Measurements from ENCODE around the gene CATSPER3.
"Not testable (repeated sequence)": the region's sequence is repeated elsewhere in the genome, so short reads cannot be mapped to it uniquely, and the experiment has no call there.

The CATSPER3 gene

DNA sequence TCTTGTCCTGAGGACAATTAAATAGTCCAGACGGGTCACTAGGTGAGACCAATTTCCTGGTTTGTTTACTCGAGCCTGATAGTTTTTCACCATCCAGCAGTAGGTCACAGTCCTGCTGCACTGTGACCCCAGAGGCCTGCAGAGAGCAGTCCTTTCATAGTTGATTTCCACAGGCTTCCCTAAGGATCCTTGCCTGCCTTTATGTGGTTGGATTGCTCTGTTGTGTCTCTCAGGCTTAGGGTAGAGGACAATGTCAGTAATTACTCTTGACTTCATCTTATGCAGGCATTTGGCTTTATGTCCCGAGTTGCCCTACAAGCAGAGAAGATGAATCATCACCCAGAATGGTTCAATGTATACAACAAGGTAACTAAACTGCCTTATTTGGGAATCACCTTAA is 9.0 kb upstream of the CATSPER3 start:
- H3K36me3 Mint-ChIP-seq (ENCODE audit: low read depth) = peaks cover 12% of the 10 kb centered on the region
- H3K4me3 Mint-ChIP-seq = no peak overlapping the region
- no peak overlapping the region for H3K27ac Mint-ChIP-seq
- H3K4me1 Mint-ChIP-seq = peaks cover 8% of the 10 kb centered on the region
- DNase-seq (no peak), ATAC-seq (no peak)
- H3K9me3 Mint-ChIP-seq = peaks cover 8% of the 10 kb centered on the region
- H3K27me3 Mint-ChIP-seq = no peaks in the 10 kb centered on the region

DNA sequence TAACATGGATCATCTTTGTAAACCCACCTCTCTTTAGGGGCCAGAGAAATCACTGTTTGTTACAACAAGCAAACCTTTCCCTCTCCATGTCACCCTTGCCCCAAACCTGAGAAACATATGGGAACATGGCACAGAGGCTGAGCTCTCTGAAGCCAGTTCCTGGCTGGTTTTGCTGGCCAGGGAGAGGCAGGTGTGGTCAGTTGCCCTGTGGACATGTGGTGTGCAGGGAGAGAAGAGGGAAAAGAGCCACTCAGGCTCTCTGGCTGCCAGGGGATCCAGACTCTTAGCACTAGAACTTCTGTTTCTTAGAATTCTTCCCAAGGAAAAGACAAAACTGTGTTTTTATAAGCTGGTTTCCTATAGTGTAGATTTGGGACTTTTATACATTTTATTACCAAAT is 4.6 kb upstream of the CATSPER3 start:
- ATAC-seq (no peak), DNase-seq (no peak)
- Mint-ChIP-seq H3K27me3 (no peaks in the 10 kb centered on the region), H3K36me3 (ENCODE audit: low read depth) (peaks cover 3% of the 10 kb centered on the region), H3K9me3 (no peaks in the 10 kb centered on the region), H3K27ac (no peak overlapping the region), H3K4me3 (no peak overlapping the region), H3K4me1 (peaks cover 30% of the 10 kb centered on the region)

DNA sequence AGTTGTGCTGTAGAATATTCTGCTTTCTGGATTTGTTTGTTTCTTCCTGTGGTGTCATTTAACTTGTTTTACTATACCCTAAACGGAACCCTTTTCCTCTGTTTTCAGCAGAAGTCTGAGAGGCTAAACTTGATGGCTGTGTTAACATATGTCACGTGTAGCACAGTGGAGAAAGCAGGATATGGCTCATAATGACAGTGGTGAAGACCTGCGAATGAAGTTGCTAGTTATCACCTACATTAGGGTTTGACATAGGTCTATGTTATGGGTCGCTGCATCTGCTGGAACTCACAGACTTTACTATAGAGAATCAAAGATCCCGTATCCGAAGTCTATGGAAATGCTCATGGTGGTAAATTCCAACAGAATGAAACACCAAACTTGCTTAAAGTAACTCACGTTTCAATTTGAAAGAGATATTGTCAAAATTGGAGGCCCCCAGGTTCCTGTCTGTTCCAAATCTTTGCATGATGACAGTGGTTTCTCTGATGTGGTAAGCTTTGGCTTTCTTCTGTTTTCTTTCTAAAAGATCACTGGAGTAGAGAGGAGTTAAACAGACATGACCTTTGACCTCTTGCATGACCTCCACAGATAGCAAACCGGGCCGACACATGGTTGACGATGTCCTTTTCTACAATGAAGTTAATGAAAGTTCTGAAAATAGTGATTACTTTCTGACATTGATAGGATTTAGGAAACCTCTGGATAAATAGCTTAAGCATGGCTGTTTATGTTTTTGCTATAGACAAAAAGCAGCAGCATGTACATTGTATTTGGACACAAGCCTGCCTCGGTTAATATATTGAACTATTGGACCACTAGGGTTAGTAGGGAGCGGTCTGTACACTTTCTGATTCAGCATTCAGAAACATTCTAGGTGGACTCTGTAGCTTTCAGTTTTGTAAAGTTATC is 3.1 kb upstream of the CATSPER3 start:
- no peaks in the 10 kb centered on the region for H3K27me3 Mint-ChIP-seq
- no peak overlapping the region for H3K27ac Mint-ChIP-seq
- peaks cover 3% of the 10 kb centered on the region for H3K36me3 Mint-ChIP-seq (ENCODE audit: low read depth)
- H3K9me3 Mint-ChIP-seq = no peaks in the 10 kb centered on the region
- peaks cover 28% of the 10 kb centered on the region for H3K4me1 Mint-ChIP-seq
- ATAC-seq (peak; percentile 80), DNase-seq (no peak)
- no peak overlapping the region for H3K4me3 Mint-ChIP-seq

DNA sequence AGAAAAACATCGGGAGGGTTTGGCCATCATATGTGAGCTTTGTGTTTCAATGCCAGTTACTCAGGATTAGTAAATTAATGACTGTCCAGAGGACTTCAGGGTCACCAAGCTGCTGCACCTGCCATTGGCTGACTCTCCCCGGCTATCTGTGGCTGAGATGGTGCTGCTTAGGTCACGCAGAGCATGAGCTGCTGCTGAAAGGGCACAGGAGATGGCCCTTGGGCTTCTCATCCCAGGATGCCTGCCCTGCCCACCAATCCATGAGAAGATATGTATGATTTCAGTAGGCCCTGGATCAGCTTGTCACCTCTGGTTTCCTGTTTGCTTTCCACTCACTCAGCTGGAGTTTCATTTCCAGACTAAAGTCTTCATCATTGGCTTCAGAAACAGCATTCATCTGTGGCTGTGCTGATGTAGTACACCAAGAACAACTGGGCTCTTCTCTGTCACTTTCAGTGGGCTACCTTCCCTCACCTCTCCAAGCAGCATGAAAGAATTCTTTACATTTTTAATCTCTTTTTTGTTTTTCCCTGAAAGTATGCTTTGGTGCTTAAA is 2.4 kb upstream of the CATSPER3 start:
- DNase-seq (no peak), ATAC-seq (no peak)
- no peaks in the 10 kb centered on the region for H3K9me3 Mint-ChIP-seq
- H3K36me3 Mint-ChIP-seq (ENCODE audit: low read depth) = peaks cover 3% of the 10 kb centered on the region
- H3K4me3 Mint-ChIP-seq = no peak overlapping the region
- peak overlapping the region; percentile 6 for H3K27ac Mint-ChIP-seq
- H3K4me1 Mint-ChIP-seq = peaks cover 28% of the 10 kb centered on the region
- no peaks in the 10 kb centered on the region for H3K27me3 Mint-ChIP-seq

DNA sequence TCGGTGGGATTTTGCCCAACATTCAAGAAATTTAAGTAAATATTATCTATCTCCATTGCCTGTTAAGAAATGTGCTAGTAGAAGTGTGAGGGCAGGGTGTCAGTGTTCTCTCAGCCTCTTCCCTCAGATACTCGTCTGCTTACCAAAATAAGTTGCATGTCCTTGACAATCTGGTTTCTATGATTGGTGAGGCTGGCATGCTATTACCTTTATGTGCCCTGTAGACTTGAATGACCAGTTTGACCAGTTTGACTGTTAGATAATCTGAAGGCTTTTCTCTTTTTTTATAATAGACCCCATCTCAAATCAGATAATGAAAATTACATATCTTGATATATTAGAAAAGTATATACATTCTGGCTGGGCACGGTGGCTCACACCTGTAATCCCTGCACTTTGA is 348 bp downstream of the CATSPER3 start:
- Mint-ChIP-seq H3K36me3 (ENCODE audit: low read depth) (no peaks in the 10 kb centered on the region), H3K4me1 (peaks cover 28% of the 10 kb centered on the region), H3K4me3 (no peak overlapping the region), H3K27ac (no peak overlapping the region), H3K27me3 (no peaks in the 10 kb centered on the region), H3K9me3 (no peaks in the 10 kb centered on the region)
- ATAC-seq (no peak), DNase-seq (no peak)

DNA sequence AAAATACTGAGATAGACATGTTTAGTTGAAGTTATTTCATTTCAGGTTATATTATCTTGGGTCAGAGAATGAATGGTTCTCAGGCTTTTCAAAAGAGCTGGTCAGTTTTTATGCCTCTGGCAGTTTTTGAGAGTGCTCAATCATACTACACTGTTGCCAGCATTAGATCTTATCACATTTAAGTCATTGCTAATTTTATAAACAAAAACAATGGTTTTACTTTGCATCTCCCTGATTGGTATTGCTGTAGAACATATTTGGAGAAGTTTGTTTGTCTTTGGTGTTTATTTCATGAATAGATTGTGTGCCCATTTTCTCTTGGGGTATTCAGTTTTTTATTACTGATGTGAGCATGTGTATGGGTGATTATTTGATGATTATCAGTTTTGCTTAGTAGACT is 1.5 kb downstream of the CATSPER3 start:
- no peaks in the 10 kb centered on the region for H3K36me3 Mint-ChIP-seq (ENCODE audit: low read depth)
- peaks cover 20% of the 10 kb centered on the region for H3K4me1 Mint-ChIP-seq
- H3K27me3 Mint-ChIP-seq = no peaks in the 10 kb centered on the region
- no peaks in the 10 kb centered on the region for H3K9me3 Mint-ChIP-seq
- H3K27ac Mint-ChIP-seq = no peak overlapping the region
- ATAC-seq = no peak
- H3K4me3 Mint-ChIP-seq = no peak overlapping the region
- no peak for DNase-seq

DNA sequence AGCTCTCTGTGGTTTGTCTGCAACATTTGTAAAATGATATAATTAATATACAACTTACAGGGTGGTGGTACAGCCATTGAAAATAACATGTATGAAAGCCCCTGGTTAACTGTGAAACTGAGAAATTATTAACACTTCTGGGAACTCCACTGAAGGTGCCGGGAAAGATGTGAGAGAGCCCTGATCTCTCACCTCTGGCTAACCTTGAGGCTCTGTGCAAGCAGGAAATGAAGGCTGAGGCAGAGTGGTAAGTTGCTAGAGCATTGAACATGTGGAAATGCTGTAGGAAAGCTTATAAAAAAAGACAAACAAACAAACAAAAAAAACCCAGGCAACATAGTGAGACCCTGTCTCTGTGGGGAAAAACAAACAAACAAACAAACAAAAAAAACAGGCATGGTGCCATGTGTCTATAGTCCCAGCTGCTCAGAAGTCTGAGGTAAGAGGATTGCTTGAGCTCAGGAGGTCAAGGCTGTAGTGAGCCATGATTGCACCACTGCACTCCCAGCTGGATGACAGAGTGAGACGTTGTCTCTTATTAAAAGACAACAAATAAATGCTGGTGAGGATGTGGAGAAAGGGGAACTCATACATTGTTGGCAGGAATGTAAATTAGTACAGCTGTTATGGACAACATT is 7.5 kb downstream of the CATSPER3 start:
- Mint-ChIP-seq H3K36me3 (ENCODE audit: low read depth) (peaks cover 9% of the 10 kb centered on the region), H3K27me3 (no peaks in the 10 kb centered on the region), H3K9me3 (peaks cover 28% of the 10 kb centered on the region), H3K4me3 (no peak overlapping the region), H3K4me1 (no peaks in the 10 kb centered on the region), H3K27ac (no peak overlapping the region)
- no peak for DNase-seq
- no peak for ATAC-seq

DNA sequence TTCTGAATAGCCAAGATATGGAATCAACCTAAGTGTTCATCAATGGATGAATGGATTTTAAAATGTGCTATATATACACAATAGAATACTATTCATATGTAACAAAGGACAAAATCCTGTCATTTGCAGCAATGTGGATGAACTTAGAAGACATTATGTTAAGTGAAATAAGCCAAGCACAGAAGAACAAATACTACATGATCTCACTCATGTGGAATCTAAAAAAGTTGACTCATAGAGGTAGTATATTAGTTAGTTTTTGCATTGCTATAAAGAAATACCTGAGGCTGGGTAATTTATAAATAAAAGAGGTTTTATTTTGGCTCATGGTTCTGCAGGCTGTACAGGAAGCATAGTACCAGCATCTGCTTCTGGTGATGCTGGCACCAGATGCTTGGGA is 8.1 kb downstream of the CATSPER3 start:
- ATAC-seq = no peak
- peaks cover 9% of the 10 kb centered on the region for H3K36me3 Mint-ChIP-seq (ENCODE audit: low read depth)
- H3K9me3 Mint-ChIP-seq = peaks cover 31% of the 10 kb centered on the region
- H3K4me3 Mint-ChIP-seq = no peak overlapping the region
- DNase-seq = no peak
- no peaks in the 10 kb centered on the region for H3K27me3 Mint-ChIP-seq
- no peaks in the 10 kb centered on the region for H3K4me1 Mint-ChIP-seq
- H3K27ac Mint-ChIP-seq = no peak overlapping the region

DNA sequence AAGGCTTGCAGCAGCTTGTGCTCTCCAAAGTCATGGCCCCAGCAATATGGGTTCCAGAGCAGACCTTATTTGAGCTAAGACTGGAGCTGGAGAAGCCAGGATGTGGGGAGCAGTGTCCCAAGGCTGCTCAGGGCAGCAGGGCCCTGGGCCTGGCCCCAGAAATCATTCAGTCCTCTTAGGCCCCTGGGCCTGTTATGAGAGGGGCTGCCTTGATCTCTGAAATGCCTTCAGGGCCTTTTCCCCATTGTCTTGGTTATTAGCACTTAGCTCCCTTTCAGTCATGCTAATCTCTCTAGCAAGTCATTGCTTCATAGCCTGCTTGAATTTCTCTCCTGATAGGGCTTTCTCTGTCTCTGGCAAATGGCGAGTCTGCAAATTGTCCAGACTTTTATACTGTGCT is 9.1 kb downstream of the CATSPER3 start:
- H3K36me3 Mint-ChIP-seq (ENCODE audit: low read depth) = peaks cover 14% of the 10 kb centered on the region
- no peak for DNase-seq
- H3K27me3 Mint-ChIP-seq = no peaks in the 10 kb centered on the region
- no peaks in the 10 kb centered on the region for H3K4me1 Mint-ChIP-seq
- no peak overlapping the region for H3K4me3 Mint-ChIP-seq
- ATAC-seq = no peak
- no peak overlapping the region for H3K27ac Mint-ChIP-seq
- peaks cover 40% of the 10 kb centered on the region for H3K9me3 Mint-ChIP-seq

DNA sequence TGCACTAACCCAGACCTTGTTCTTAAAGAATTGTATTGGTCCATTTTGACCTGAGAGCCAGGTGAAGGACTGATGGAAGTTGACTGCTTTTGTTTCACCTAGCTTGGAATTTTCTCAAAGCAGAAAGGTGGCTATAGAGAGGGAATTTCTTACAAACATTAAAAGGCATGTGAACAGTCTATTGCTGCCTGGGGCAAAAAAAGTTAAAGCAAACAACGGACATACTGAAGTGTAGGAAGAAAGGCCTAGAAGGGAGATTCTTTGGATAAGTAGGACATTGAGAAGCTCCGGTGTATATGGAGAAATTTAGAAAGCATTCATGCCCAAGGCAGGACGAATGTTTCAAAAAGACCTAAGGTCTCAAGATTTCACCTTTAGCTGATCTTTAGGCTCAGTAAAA is 11.7 kb downstream of the CATSPER3 start:
- H3K9me3 Mint-ChIP-seq = peaks cover 55% of the 10 kb centered on the region
- H3K27me3 Mint-ChIP-seq = peaks cover 2% of the 10 kb centered on the region
- H3K4me3 Mint-ChIP-seq = no peak overlapping the region
- no peaks in the 10 kb centered on the region for H3K4me1 Mint-ChIP-seq
- H3K27ac Mint-ChIP-seq = no peak overlapping the region
- ATAC-seq (no peak), DNase-seq (no peak)
- peaks cover 22% of the 10 kb centered on the region for H3K36me3 Mint-ChIP-seq (ENCODE audit: low read depth)

DNA sequence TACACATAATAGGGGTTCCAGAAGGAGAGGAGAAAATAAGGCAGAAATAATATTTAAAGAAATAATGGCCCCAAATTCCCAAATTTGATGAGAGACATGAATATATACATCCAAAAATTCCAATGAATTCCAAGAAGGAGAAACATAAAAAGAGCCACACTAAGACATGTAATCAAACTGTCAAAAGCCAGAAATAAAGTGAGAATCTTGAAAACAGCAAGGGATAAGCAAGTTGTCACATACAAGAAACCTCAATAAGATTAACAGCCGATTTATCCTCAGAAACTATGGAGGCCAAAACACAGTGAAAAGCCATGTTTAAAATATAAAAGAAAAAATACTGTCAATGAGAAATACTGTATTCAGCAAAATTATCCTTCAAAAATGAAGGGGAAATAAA is 14.5 kb downstream of the CATSPER3 start:
- Mint-ChIP-seq H3K27ac (no peak overlapping the region), H3K4me3 (no peak overlapping the region), H3K4me1 (no peaks in the 10 kb centered on the region), H3K36me3 (ENCODE audit: low read depth) (peaks cover 17% of the 10 kb centered on the region), H3K27me3 (peaks cover 5% of the 10 kb centered on the region), H3K9me3 (peaks cover 41% of the 10 kb centered on the region)
- ATAC-seq = no peak
- DNase-seq = no peak

DNA sequence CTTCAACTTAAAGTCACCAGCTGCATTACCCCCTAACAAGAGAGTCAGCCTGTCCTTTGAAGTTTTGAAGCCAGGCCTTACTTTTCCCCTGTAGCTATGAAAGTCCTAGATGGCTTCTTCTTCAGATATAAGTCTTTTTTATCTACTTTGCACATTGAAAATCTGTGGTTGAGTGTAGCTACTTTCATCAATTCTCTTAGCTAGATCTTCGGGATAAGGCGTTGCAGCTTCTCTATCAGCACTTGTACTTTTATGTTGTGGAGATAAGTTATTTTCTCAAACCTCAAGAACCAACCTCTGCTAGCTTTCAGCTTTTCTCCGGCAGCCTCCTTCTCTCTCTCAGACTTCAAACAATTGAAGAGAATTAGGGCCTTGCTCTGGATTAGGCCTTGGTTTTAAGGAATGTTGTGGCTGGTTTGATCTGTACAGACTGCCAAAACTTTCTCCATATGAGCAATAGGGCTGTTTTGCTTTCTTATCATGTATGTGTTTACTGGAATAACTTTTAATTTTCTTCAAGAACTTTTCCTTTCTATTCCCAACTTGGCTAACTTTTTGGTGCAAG is 21.6 kb downstream of the CATSPER3 start:
- DNase-seq = no peak
- Mint-ChIP-seq H3K27me3 (peaks cover 3% of the 10 kb centered on the region), H3K36me3 (ENCODE audit: low read depth) (no peaks in the 10 kb centered on the region), H3K4me3 (no peak overlapping the region), H3K27ac (no peak overlapping the region), H3K9me3 (no peaks in the 10 kb centered on the region), H3K4me1 (no peaks in the 10 kb centered on the region)
- ATAC-seq = no peak

DNA sequence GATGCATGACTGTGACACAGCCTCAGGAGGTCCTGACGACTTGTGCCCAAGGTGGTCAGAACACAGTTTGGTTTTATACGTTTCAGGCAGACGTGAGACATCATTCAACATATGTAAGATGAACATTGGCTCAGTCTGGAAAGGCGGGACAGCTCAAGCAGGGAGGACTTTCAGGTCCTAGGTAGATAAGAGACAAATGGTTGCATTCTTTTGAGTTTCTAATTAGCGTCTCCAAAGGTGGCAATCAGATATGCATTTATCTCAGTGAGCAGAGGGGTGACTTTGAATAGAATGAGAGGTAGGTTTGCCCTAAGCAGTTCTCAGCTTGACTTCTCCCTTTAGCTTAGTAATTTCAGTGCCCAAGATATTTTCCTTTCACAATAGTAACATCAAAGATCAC is 22.5 kb downstream of the CATSPER3 start:
- ATAC-seq; H3K4me3 Mint-ChIP-seq; H3K27me3 Mint-ChIP-seq; H3K36me3 Mint-ChIP-seq (ENCODE audit: low read depth); H3K27ac Mint-ChIP-seq; DNase-seq; H3K9me3 Mint-ChIP-seq; H3K4me1 Mint-ChIP-seq: not testable (repeated sequence)

DNA sequence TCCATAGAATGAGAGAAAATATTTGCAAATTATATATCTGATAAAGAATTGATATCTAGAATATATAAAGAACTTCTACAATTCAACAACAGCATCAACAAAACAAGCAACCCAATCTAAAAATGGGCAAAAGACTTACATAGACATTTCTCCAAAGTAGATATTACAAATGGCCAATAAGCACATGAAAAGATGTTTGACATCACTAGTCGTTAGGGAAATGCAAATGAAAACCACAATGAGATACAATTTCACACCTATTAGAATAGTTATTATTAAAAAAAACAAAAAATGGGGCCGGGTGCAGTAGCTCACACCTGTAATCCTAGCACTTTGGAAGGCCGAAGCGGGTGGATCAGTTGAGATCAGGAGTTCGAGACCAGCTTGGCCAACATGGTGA is 24.4 kb downstream of the CATSPER3 start:
- no peak for ATAC-seq

DNA sequence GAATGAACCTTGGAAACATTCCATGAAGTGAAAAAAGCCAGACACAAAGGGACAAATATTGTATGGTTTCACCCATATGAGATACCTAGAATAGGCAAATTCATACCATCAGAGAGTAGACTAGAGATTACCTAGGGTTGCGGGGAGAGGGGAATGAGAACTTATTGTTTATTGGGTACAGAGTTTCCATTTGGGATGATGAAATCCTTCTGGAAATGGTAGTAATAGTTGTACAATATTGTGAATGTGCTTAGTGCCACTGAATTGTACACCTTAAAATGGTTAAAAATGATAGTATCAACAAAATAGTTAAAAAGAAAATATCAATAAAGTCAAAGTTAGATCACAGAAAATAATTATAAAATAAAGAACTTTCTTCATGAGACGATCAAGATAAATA is 25.5 kb downstream of the CATSPER3 start:
- Mint-ChIP-seq H3K27ac (no peak overlapping the region), H3K27me3 (no peaks in the 10 kb centered on the region), H3K4me1 (no peaks in the 10 kb centered on the region), H3K9me3 (no peaks in the 10 kb centered on the region), H3K36me3 (ENCODE audit: low read depth) (no peaks in the 10 kb centered on the region), H3K4me3 (no peak overlapping the region)
- no peak for ATAC-seq
- DNase-seq = no peak

More for the DNA sequence above, 24.4 kb downstream of the CATSPER3 start:
- no peaks in the 10 kb centered on the region for H3K27me3 Mint-ChIP-seq
- no peaks in the 10 kb centered on the region for H3K4me1 Mint-ChIP-seq
- H3K27ac Mint-ChIP-seq = no peak overlapping the region
- DNase-seq = no peak
- H3K36me3 Mint-ChIP-seq (ENCODE audit: low read depth) = no peaks in the 10 kb centered on the region
- H3K9me3 Mint-ChIP-seq = no peaks in the 10 kb centered on the region
- H3K4me3 Mint-ChIP-seq = no peak overlapping the region
